Neural cell (in vitro differentiated cells): ENCODE data around the gene RNASE11. TPM values are rescaled to one million over a fixed set of nuclear protein-coding genes. Genes with fewer than 3 reads are reported as not detected.

ENCODE experiments used
- H2AFZ ChIP-seq: fragments of 200-600, 300-800 bp; sonication (generic), shearing (Covaris generic); 2 replicates; pipeline ENCODE4 v1.6.0; 2014; ENCODE audit warnings: low read depth, mild to moderate bottlenecking, antibody characterized with exemption, low read length, moderate library complexity
- H3F3A ChIP-seq: fragments of 200-600 bp; shearing (Covaris generic); 2 replicates; pipeline ENCODE4 v1.6.1; 2016; ENCODE audit warnings: mild to moderate bottlenecking, moderate library complexity, mixed read lengths, antibody characterized with exemption, low read length; ENCODE audit not compliant: insufficient read depth, poor library complexity, severe bottlenecking
- H3K27ac ChIP-seq: fragments of 200-600, 300-800 bp; sonication (generic), shearing (Covaris generic); 2 replicates; pipeline ENCODE4 v1.5.1; 2014; ENCODE audit warnings: mild to moderate bottlenecking, low read length, moderate library complexity
- H3K27me3 ChIP-seq: fragments of 300-800, 200-600 bp; sonication (generic), shearing (Covaris generic); 2 replicates; pipeline ENCODE4 v1.6.0; 2014; ENCODE audit warnings: mild to moderate bottlenecking, low read depth, low read length, moderate library complexity; ENCODE audit not compliant: insufficient read depth
- H3K36me3 ChIP-seq: fragments of 300-800, 200-600 bp; sonication (generic), shearing (Covaris generic); 2 replicates; pipeline ENCODE4 v1.5.1; 2014; ENCODE audit warnings: mild to moderate bottlenecking, antibody characterized with exemption, low read length, moderate library complexity; ENCODE audit not compliant: insufficient read depth
- H3K4me2 ChIP-seq: fragments of 300-800, 200-600 bp; sonication (generic), shearing (Covaris generic); 2 replicates; pipeline ENCODE4 v1.6.0; 2014; ENCODE audit warnings: mild to moderate bottlenecking, low read length
- H3K4me3 ChIP-seq: fragments of 300-800, 200-600 bp; sonication (generic), shearing (Covaris generic); 2 replicates; pipeline ENCODE4 v1.5.1; 2014; ENCODE audit warnings: mild to moderate bottlenecking, low read length, moderate library complexity
- H3K79me2 ChIP-seq: fragments of 200-600 bp; shearing (Covaris generic); replicated peaks from 2 replicates; pipeline ENCODE4 v1.6.0; 2014; ENCODE audit warnings: mild to moderate bottlenecking, low read length, moderate library complexity; ENCODE audit not compliant: insufficient read depth
- H3K9ac ChIP-seq: fragments of 300-800, 200-600 bp; sonication (generic), shearing (Covaris generic); 2 replicates; pipeline ENCODE4 v1.6.1; 2016; ENCODE audit warnings: mild to moderate bottlenecking, low read length, mixed read lengths
- H3K9me2 ChIP-seq: fragments of 200-600 bp; shearing (Covaris generic); 2 replicates; pipeline ENCODE4 v1.6.1; 2016; ENCODE audit warnings: mild to moderate bottlenecking, low read length, mixed read lengths; ENCODE audit not compliant: insufficient read depth
- H3K9me3 ChIP-seq: fragments of 200-600, 300-800 bp; sonication (generic), shearing (Covaris generic); 2 replicates; pipeline ENCODE4 v1.6.1; 2016; ENCODE audit warnings: mild to moderate bottlenecking, mixed run types, low read length, moderate library complexity, mixed read lengths
- H4K20me1 ChIP-seq: fragments of 200-600 bp; shearing (Covaris generic); 2 replicates; pipeline ENCODE4 v1.6.1; 2016; ENCODE audit warnings: mild to moderate bottlenecking, mixed run types; ENCODE audit not compliant: insufficient read depth
- EP300 ChIP-seq: fragments of 450-650 bp; conservative IDR thresholded peaks from 2 replicates; pipeline ENCODE4 v1.6.1; 2014; ENCODE audit warnings: antibody characterized with exemption, mild to moderate bottlenecking, moderate library complexity; ENCODE audit not compliant: poor library complexity, severe bottlenecking
- EZH2 ChIP-seq: fragments of 200-600, 300-800 bp; shearing (Covaris generic), sonication (generic); IDR thresholded peaks from 2 replicates; pipeline ENCODE4 v1.6.1; 2014; ENCODE audit warnings: antibody characterized with exemption, low read length, borderline replicate concordance, mild to moderate bottlenecking; ENCODE audit not compliant: insufficient read depth, poor library complexity, severe bottlenecking
- MXI1 ChIP-seq: fragments of 450-650 bp; conservative IDR thresholded peaks from 2 replicates; pipeline ENCODE4 v1.6.1; 2014; ENCODE audit warnings: antibody characterized with exemption, mild to moderate bottlenecking; ENCODE audit not compliant: poor library complexity, severe bottlenecking
- POLR2AphosphoS5 ChIP-seq: IDR thresholded peaks from 2 replicates; pipeline ENCODE4 v1.6.1; 2012
- RAD21 ChIP-seq: fragments of 450-650 bp; conservative IDR thresholded peaks from 2 replicates; pipeline ENCODE4 v1.6.1; 2014; ENCODE audit warnings: antibody characterized with exemption, mild to moderate bottlenecking, moderate library complexity
- SMC3 ChIP-seq: fragments of 450-650 bp; conservative IDR thresholded peaks from 2 replicates; pipeline ENCODE4 v1.6.1; 2014; ENCODE audit warnings: antibody characterized with exemption, mild to moderate bottlenecking, moderate library complexity; ENCODE audit not compliant: poor library complexity
- TAF1 ChIP-seq: IDR thresholded peaks from 2 replicates; pipeline ENCODE4 v1.6.1; 2012; ENCODE audit warnings: low read depth
- polyA minus RNA-seq: library from RNA; depleted of rRNA, polyadenylated mRNA; stranded (reverse); fragments of >200 nt; gene quantifications from 2 replicates; pipeline ENCODE4 v1.2.3, GENCODE V29; 2014
- polyA plus RNA-seq: library from polyadenylated mRNA; depleted of rRNA; stranded (reverse); fragments of >200 nt; gene quantifications from 2 replicates; pipeline ENCODE4 v1.2.3, GENCODE V29; 2014
- TF ChIP-seq, protein P1 (sequence below): IDR thresholded peaks from 2 replicates; pipeline ENCODE4 v1.6.1; 2012; ENCODE audit warnings: borderline replicate concordance
- TF ChIP-seq, protein P2 (sequence below): fragments of 450-650 bp; IDR thresholded peaks from 2 replicates; pipeline ENCODE4 v1.5.1; 2014; ENCODE audit warnings: antibody characterized with exemption, mild to moderate bottlenecking, moderate library complexity; ENCODE audit not compliant: poor library complexity, severe bottlenecking

RNASE11 gene
- polyA plus RNA-seq (not detected in 2 replicates), polyA minus RNA-seq (not detected in 2 replicates)

DNA sequence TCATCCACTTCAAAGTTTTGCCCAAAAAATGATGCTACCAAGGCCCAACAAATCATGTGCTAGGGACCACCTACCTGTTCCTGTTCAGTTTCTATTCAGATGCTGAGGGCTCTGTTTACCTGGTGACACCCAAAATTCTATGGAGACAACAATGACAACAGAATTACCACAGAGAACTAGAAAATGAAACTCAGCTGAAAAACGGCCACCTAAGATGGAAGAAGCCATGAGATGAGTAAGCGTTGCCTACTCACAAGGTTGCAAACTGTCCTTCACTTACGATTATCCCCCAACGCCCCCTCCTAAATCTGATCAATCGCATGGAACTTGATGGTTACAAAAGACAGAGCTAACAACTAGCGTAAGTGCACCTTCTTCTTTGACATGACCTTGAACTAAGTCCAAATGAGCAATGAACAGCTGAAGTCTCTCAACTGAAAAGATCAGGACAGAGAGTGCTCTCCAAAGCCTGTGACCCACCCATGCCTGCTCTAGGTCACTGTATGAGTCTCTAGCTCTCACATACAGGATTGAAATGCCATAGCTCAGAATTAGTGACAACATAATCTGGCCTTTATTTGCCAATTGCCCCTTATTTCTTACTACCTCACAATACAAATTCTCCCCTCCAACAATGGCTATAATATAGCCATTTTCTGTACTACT is at the start of gene RNASE11:
Gene RNASE11 (minus strand): TSS at position 513 of the 666 bp plus-strand sequence.
- Histone ChIP-seq H2AFZ (no peak within 1 kb of the TSS), H3K79me2 (no peaks in the 10 kb centered on the region), H3K4me2 (no peak within 1 kb of the TSS), H3K9ac (no peak within 1 kb of the TSS), H3K27ac (no peak within 1 kb of the TSS), H3K27me3 (no peaks in the 10 kb centered on the region), H3K9me2 (no peaks in the 10 kb centered on the region), H3K9me3 (no peaks in the 10 kb centered on the region), H3K36me3 (no peaks in the 10 kb centered on the region), H3K4me3 (no peak within 1 kb of the TSS), H4K20me1 (no peaks in the 10 kb centered on the region), H3F3A (no peaks in the 10 kb centered on the region)
- TF ChIP-seq TAF1 = no peak
- TF ChIP-seq POLR2AphosphoS5 = no peak
- no peak for TF ChIP-seq EP300
- TF ChIP-seq RAD21 = no peak
- TF ChIP-seq, protein P1, sequence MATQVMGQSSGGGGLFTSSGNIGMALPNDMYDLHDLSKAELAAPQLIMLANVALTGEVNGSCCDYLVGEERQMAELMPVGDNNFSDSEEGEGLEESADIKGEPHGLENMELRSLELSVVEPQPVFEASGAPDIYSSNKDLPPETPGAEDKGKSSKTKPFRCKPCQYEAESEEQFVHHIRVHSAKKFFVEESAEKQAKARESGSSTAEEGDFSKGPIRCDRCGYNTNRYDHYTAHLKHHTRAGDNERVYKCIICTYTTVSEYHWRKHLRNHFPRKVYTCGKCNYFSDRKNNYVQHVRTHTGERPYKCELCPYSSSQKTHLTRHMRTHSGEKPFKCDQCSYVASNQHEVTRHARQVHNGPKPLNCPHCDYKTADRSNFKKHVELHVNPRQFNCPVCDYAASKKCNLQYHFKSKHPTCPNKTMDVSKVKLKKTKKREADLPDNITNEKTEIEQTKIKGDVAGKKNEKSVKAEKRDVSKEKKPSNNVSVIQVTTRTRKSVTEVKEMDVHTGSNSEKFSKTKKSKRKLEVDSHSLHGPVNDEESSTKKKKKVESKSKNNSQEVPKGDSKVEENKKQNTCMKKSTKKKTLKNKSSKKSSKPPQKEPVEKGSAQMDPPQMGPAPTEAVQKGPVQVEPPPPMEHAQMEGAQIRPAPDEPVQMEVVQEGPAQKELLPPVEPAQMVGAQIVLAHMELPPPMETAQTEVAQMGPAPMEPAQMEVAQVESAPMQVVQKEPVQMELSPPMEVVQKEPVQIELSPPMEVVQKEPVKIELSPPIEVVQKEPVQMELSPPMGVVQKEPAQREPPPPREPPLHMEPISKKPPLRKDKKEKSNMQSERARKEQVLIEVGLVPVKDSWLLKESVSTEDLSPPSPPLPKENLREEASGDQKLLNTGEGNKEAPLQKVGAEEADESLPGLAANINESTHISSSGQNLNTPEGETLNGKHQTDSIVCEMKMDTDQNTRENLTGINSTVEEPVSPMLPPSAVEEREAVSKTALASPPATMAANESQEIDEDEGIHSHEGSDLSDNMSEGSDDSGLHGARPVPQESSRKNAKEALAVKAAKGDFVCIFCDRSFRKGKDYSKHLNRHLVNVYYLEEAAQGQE = no peak
- TF ChIP-seq, protein P2, sequence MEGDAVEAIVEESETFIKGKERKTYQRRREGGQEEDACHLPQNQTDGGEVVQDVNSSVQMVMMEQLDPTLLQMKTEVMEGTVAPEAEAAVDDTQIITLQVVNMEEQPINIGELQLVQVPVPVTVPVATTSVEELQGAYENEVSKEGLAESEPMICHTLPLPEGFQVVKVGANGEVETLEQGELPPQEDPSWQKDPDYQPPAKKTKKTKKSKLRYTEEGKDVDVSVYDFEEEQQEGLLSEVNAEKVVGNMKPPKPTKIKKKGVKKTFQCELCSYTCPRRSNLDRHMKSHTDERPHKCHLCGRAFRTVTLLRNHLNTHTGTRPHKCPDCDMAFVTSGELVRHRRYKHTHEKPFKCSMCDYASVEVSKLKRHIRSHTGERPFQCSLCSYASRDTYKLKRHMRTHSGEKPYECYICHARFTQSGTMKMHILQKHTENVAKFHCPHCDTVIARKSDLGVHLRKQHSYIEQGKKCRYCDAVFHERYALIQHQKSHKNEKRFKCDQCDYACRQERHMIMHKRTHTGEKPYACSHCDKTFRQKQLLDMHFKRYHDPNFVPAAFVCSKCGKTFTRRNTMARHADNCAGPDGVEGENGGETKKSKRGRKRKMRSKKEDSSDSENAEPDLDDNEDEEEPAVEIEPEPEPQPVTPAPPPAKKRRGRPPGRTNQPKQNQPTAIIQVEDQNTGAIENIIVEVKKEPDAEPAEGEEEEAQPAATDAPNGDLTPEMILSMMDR = no peak
- no peak for TF ChIP-seq EZH2
- no peak for TF ChIP-seq SMC3
- TF ChIP-seq MXI1 = no peak

DNA sequence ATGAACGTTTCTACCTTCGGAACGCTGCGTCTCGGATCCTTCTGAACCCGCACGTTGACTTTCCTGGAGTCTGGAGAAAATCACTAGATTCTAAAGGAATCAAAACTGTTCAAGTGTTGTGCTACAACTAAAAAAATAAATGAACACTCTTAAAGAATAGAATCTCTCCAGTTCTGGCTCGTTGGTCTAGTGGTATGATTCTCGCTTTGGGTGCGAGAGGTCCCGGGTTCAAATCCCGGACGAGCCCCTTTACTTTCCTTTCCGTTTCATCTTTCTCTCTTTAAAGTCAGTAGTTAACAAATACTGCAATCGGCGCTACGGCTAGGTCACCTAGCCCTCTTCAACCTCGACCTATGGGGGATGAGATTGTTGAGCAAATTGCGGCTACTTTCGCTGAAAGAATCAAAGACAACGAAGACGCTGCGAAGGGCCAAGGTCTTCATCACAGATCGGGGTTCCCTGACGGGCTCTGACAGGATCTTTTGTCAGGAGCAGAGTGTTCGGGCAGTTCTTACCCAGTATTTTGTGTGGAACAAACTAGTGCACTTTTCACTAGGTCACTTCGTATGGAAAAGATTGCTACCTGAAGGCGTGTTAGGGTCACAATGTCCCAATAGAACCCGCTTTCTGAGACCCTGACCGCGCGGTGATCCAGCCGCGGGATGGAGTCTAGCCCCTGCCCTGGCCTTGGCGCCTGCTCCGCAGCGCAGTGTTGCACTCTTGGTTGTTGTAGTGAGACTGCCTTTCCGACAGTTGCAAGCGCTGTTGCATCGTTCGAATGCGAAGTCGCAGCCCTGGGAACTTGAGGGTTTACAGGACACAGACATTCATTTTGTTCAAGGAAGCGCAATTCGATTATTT is 45.3 kb upstream of the RNASE11 start:
- H3K9me3 ChIP-seq = no peaks in the 10 kb centered on the region
- H3K9ac ChIP-seq = peak overlapping the region; percentile 1
- no peak overlapping the region for H2AFZ ChIP-seq
- no peaks in the 10 kb centered on the region for H4K20me1 ChIP-seq
- no peaks in the 10 kb centered on the region for H3F3A ChIP-seq
- H3K4me3 ChIP-seq = peak overlapping the region; percentile 69
- H3K4me2 ChIP-seq = peak overlapping the region; percentile 66
- TF ChIP-seq SMC3 (peak; percentile 12), RAD21 (no peak)
- H3K9me2 ChIP-seq = no peaks in the 10 kb centered on the region
- H3K27ac ChIP-seq = no peak overlapping the region
- no peaks in the 10 kb centered on the region for H3K36me3 ChIP-seq
- no peaks in the 10 kb centered on the region for H3K79me2 ChIP-seq
- peaks cover 73% of the 10 kb centered on the region for H3K27me3 ChIP-seq
